NCI-H128 (cell line): ENCODE measurements around the gene CBFB.
A peak's percentile ranks its signal among the peaks of the same experiment; 100 is the strongest.
"Not testable (repeated sequence)": the region's sequence is repeated elsewhere in the genome, so short reads cannot be mapped to it uniquely, and the experiment has no call there.

Experiments used
- DNase-seq: peaks from one replicate; lab custom pipeline; 2025; ENCODE audit not compliant: unreplicated experiment; lab: John Stamatoyannopoulos, UW

The CBFB gene

GRCh38 chr16:67028696-67029253 lies at the start of gene CBFB:
Gene CBFB (plus strand): TSS chr16:67029149. CDS start chr16:67029408, 259 bp downstream.
- DNase-seq, result peak; percentile 54

- no peak for DNase-seq
These were observed 45.9 kb upstream of the CBFB start for GRCh38 chr16:66983033-66983432.

- DNase-seq, result no peak
These were observed 44.0 kb upstream of the CBFB start for GRCh38 chr16:66984892-66985311.

GRCh38 chr16:66986559-66986958 lies 42.4 kb upstream of the CBFB start:
- DNase-seq, result no peak

- no peak for DNase-seq
These were observed 40.7 kb upstream of the CBFB start, which contains the start of gene CES4A for GRCh38 chr16:66988197-66988788. Gene CES4A (plus strand): TSS chr16:66988589. CDS start chr16:66988773, 184 bp downstream.

GRCh38 chr16:66991545-66992077 lies 37.3 kb upstream of the CBFB start:
- DNase-seq, result no peak

- DNase-seq, result not testable (repeated sequence)
These were observed 35.4 kb upstream of the CBFB start for GRCh38 chr16:66993558-66993957.

- no peak for DNase-seq
These were observed 32.5 kb upstream of the CBFB start for GRCh38 chr16:66996324-66996982.

GRCh38 chr16:66996983-66997358 lies 32.0 kb upstream of the CBFB start:
- DNase-seq, result no peak

- no peak for DNase-seq
These were observed 28.3 kb upstream of the CBFB start for GRCh38 chr16:67000384-67001351.

- DNase-seq, result no peak
These were observed 27.2 kb upstream of the CBFB start for GRCh38 chr16:67001726-67002125.

GRCh38 chr16:67006930-67007658 lies 21.9 kb upstream of the CBFB start:
- no peak for DNase-seq

GRCh38 chr16:67009158-67009557 lies 19.8 kb upstream of the CBFB start:
- DNase-seq, result no peak

- DNase-seq, result no peak
These were observed 17.7 kb upstream of the CBFB start for GRCh38 chr16:67011274-67011673.

- DNase-seq, result no peak
These were observed 15.6 kb upstream of the CBFB start for GRCh38 chr16:67013233-67013822.

GRCh38 chr16:67013823-67014633 lies 14.9 kb upstream of the CBFB start:
- DNase-seq, result no peak

- no peak for DNase-seq
These were observed 14.2 kb upstream of the CBFB start for GRCh38 chr16:67014634-67015312.

GRCh38 chr16:67015313-67015731 lies 13.6 kb upstream of the CBFB start:
- DNase-seq, result no peak

- no peak for DNase-seq
These were observed 12.8 kb upstream of the CBFB start for GRCh38 chr16:67016143-67016542.
